ENCODE data around the gene NFILZ. TPM values are rescaled to one million over a fixed set of nuclear protein-coding genes. Genes with fewer than 3 reads are reported as not detected.

NFILZ gene
- polyA plus RNA-seq, 1 experiment = not detected

GRCh38 chr19:8589177-8589714 is 41.2 kb upstream of the NFILZ start:
- no peak overlapping the region for H3K27ac ChIP-seq (ENCODE audit: low read depth, low read length)
- H3K27me3 ChIP-seq (ENCODE audit: control insufficient read depth, insufficient read depth, low read length) = peaks cover 11% of the 10 kb centered on the region
- ChIA-PET CTCF (interaction anchor here (3.8 kb wide), 1 partner anchor 11 kb away, joined by 21 read pairs; the partner anchor contains the start of gene MYO1F), POLR2A (interaction anchor here (0.6 kb wide), 1 partner anchor 1114 kb away, joined by 5 read pairs; no protein-coding TSS in a partner anchor)
- DNase-seq (ENCODE audit: low read depth, low spot score) = no peak
- no peak overlapping the region for H3K4me3 ChIP-seq (ENCODE audit: low read depth, low read length)
- peaks cover 11% of the 10 kb centered on the region for H3K9me3 ChIP-seq (ENCODE audit: control insufficient read depth, insufficient read depth, low read length)
- TF ChIP-seq CTCF (IDR thresholded peaks at IDR 0.05; ENCODE audit: low read depth, low read length) = no peak

- CTCF ChIA-PET = interaction anchor here (1.0 to 5.8 kb wide), 4 partner anchors 12 to 49 kb away, joined by 5 to 88 read pairs (median 20); partner anchors contain the start of gene MYO1F
- POLR2A ChIA-PET = interaction anchor here (0.6 kb wide), 1 partner anchor 10 kb away, joined by 3 read pairs; no protein-coding TSS in a partner anchor
- peak; percentile 90 for DNase-seq (ENCODE audit: low read depth, low spot score)
- H3K27ac ChIP-seq (ENCODE audit: low read depth, low read length) = no peak overlapping the region
- TF ChIP-seq CTCF (IDR thresholded peaks at IDR 0.05; ENCODE audit: low read depth, low read length) = no peak
- H3K4me3 ChIP-seq (ENCODE audit: low read depth, low read length) = peak overlapping the region; percentile 53
- H3K9me3 ChIP-seq (ENCODE audit: control insufficient read depth, insufficient read depth, low read length) = peaks cover 14% of the 10 kb centered on the region
- H3K27me3 ChIP-seq (ENCODE audit: control insufficient read depth, insufficient read depth, low read length) = peaks cover 11% of the 10 kb centered on the region
Observed at GRCh38 chr19:8592231-8593009, 38.0 kb upstream of the NFILZ start.

GRCh38 chr19:8593931-8594330 is 36.5 kb upstream of the NFILZ start:
- ChIA-PET CTCF (interaction anchor here (0.5 to 5.8 kb wide), 5 partner anchors 10 to 353 kb away, joined by 3 to 88 read pairs (median 5); partner anchors contain the start of gene MYO1F), POLR2A (interaction anchor here (0.6 kb wide), 3 partner anchors 15 to 355 kb away, joined by 4 read pairs; no protein-coding TSS in a partner anchor)

GRCh38 chr19:8595651-8596050 is 34.8 kb upstream of the NFILZ start:
- DNase-seq (ENCODE audit: low read depth, low spot score) = no peak
- Histone ChIP-seq H3K9me3 (ENCODE audit: control insufficient read depth, insufficient read depth, low read length) (peaks cover 14% of the 10 kb centered on the region), H3K27ac (ENCODE audit: low read depth, low read length) (no peak overlapping the region), H3K27me3 (ENCODE audit: control insufficient read depth, insufficient read depth, low read length) (peaks cover 11% of the 10 kb centered on the region), H3K4me3 (ENCODE audit: low read depth, low read length) (no peak overlapping the region)
- TF ChIP-seq CTCF (IDR thresholded peaks at IDR 0.05; ENCODE audit: low read depth, low read length) = no peak
- POLR2A ChIA-PET = interaction anchor here (0.6 kb wide), 2 partner anchors 9 to 161 kb away, joined by 3 to 10 read pairs; no protein-coding TSS in a partner anchor
- CTCF ChIA-PET = interaction anchor here (4.7 to 5.8 kb wide), 2 partner anchors 16 to 46 kb away, joined by 15 to 88 read pairs; partner anchors contain the start of gene MYO1F

More at GRCh38 chr19:8593931-8594330, 36.5 kb upstream of the NFILZ start:
- DNase-seq (ENCODE audit: low read depth, low spot score) = no peak
- H3K4me3 ChIP-seq (ENCODE audit: low read depth, low read length) = no peak overlapping the region
- no peak overlapping the region for H3K27ac ChIP-seq (ENCODE audit: low read depth, low read length)
- peak; percentile 17; the same call in 1 of the 2 replicates for TF ChIP-seq CTCF (IDR thresholded peaks at IDR 0.05; ENCODE audit: low read depth, low read length)
- H3K27me3 ChIP-seq (ENCODE audit: control insufficient read depth, insufficient read depth, low read length) = peaks cover 11% of the 10 kb centered on the region
- peaks cover 14% of the 10 kb centered on the region for H3K9me3 ChIP-seq (ENCODE audit: control insufficient read depth, insufficient read depth, low read length)

Data from AG04450 (cell line).